SK-N-SH (cell line): ENCODE data around the gene RECK. TPM values are rescaled to one million over a fixed set of nuclear protein-coding genes. Genes with fewer than 3 reads are reported as not detected.

ENCODE experiments used
- CTCF ChIP-seq: fragments of 200-600 bp; sonication (generic); IDR thresholded peaks from 2 replicates; pipeline ENCODE4 v1.6.1; 2017; ENCODE audit warnings: antibody characterized with exemption, mild to moderate bottlenecking, moderate library complexity
- ELF1 ChIP-seq: IDR thresholded peaks from 2 replicates; pipeline ENCODE4 v1.4.0; 2012
- EP300 ChIP-seq, 2 experiments: IDR thresholded peaks; 2 replicates each; pipeline versions ENCODE4 v1.4.0 to v1.6.1; 2012; ENCODE audit warnings: borderline replicate concordance in 1 of 2, low read depth in 1 of 2, low read length in 1 of 2
- EZH2phosphoT487 ChIP-seq: fragments of 200-600 bp; sonication (generic); IDR thresholded peaks from 2 replicates; pipeline ENCODE4 v1.6.1; 2017; ENCODE audit warnings: low read depth, mixed run types, mild to moderate bottlenecking, antibody characterized with exemption, moderate library complexity, borderline replicate concordance
- FOXJ3 ChIP-seq: sonication (generic); formaldehyde crosslinking; IDR thresholded peaks from 2 replicates; pipeline ENCODE4 v1.5.1; 2020; ENCODE audit warnings: mild to moderate bottlenecking, missing genetic modification reagents
- MEF2A ChIP-seq: IDR thresholded peaks from 2 replicates; pipeline ENCODE4 v1.4.0; 2012; ENCODE audit warnings: low read depth, borderline replicate concordance
- NFIC ChIP-seq: IDR thresholded peaks from 2 replicates; pipeline ENCODE4 v1.4.0; 2012; ENCODE audit warnings: borderline replicate concordance
- NRF1 ChIP-seq: IDR thresholded peaks from 2 replicates; pipeline ENCODE4 v1.6.1; 2012; ENCODE audit warnings: low read depth, mild to moderate bottlenecking, low read length
- PBX3 ChIP-seq: IDR thresholded peaks from 2 replicates; pipeline ENCODE4; 2012
- RAD21 ChIP-seq: IDR thresholded peaks from 2 replicates; pipeline ENCODE4 v1.6.1; 2012; ENCODE audit warnings: mild to moderate bottlenecking, low read length
- RCOR1 ChIP-seq: fragments of 150-350 bp; IDR thresholded peaks from 2 replicates; pipeline ENCODE4 v1.6.1; 2017; ENCODE audit warnings: antibody characterized with exemption, low read length
- REST ChIP-seq: IDR thresholded peaks from 2 replicates; pipeline ENCODE4 v1.6.1; 2012; ENCODE audit warnings: mild to moderate bottlenecking, low read depth, low read length, moderate library complexity
- RFX5 ChIP-seq: IDR thresholded peaks from 2 replicates; pipeline ENCODE4 v1.6.1; 2012; ENCODE audit warnings: mild to moderate bottlenecking, improper control_type of control experiment, low read length
- SIN3A ChIP-seq: IDR thresholded peaks from 2 replicates; pipeline ENCODE4 v1.6.1; 2012; ENCODE audit warnings: low read depth, mild to moderate bottlenecking, low read length, moderate library complexity, borderline replicate concordance
- TAF1 ChIP-seq: IDR thresholded peaks from 2 replicates; pipeline ENCODE4 v1.6.1; 2012; ENCODE audit warnings: low read depth, mild to moderate bottlenecking, low read length, moderate library complexity, borderline replicate concordance
- TCF12 ChIP-seq: IDR thresholded peaks from 2 replicates; pipeline ENCODE4 v1.4.0; 2012
- USF1 ChIP-seq: IDR thresholded peaks from 2 replicates; pipeline ENCODE4 v1.4.0; 2012; ENCODE audit warnings: low read depth, borderline replicate concordance
- YY1 ChIP-seq: IDR thresholded peaks from 2 replicates; pipeline ENCODE4 v1.4.0; 2012; ENCODE audit warnings: low read depth, mild to moderate bottlenecking
- ZBTB33 ChIP-seq: IDR thresholded peaks from 2 replicates; pipeline ENCODE4 v1.4.0; 2012; ENCODE audit warnings: low read depth, borderline replicate concordance
- polyA plus RNA-seq, 3 experiments: library from polyadenylated mRNA; depleted of rRNA; stranded (reverse); fragments of >200 nt; gene quantifications; 2 replicates each; pipeline ENCODE4 v1.2.3, GENCODE V29; 2012

RECK gene
- polyA plus RNA-seq, 1 of the 3 experiments (the other 2 are of a cell fraction), result 22.8 TPM

- TF ChIP-seq PBX3 (peak; percentile 43), FOXJ3 (no peak), CTCF (no peak), MEF2A (no peak), TAF1 (peak; percentile 32; the same call in 1 of the 2 replicates), TCF12 (peak; percentile 81), EP300 (IDR thresholded peaks at IDR 0.05; ENCODE audit: borderline replicate concordance in 1 of 2, low read depth in 1 of 2, low read length in 1 of 2) (peak; percentile 27 to 69; a peak in 3 of 4 replicates), USF1 (no peak), ELF1 (no peak), ZBTB33 (no peak), NFIC (peak; percentile 96), NRF1 (no peak), RAD21 (peak; percentile 25; the same call in 1 of the 2 replicates), RFX5 (no peak), REST (0 out of 2 replicates have a peak, but pooled peaks have one; percentile 20), EZH2phosphoT487 (no peak), RCOR1 (peak; percentile 33; the same call in 1 of the 2 replicates), SIN3A (no peak), YY1 (peak; percentile 64; the same call in 1 of the 2 replicates)
- TF ChIP-seq, all 33 proteins: peak for 15
Observed at GRCh38 chr9:36163049-36163785, 126.5 kb downstream of the RECK start (continued).
